Measurements from ENCODE around the gene GLDN.

GLDN gene

DNA sequence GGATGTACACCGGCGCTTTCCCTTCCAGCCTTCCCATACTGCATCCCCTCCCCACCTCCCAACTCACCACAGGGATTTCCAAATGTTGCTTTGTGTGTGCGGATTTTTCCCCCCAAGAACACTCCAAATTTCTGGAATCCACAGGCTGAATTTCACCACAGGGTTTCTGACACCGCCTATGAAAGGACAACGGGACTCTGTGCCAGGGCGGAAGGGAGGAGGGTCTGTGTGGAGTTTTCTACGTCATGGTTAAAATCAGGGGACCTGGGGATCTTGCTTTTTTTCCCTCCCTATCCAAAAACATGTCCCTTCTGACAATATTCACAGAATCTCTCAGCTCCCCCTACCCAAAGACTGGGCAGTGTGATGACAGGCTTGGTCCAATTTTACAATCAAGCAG, 17.7 kb upstream of the GLDN start:
- DNase-seq: no peak

DNA sequence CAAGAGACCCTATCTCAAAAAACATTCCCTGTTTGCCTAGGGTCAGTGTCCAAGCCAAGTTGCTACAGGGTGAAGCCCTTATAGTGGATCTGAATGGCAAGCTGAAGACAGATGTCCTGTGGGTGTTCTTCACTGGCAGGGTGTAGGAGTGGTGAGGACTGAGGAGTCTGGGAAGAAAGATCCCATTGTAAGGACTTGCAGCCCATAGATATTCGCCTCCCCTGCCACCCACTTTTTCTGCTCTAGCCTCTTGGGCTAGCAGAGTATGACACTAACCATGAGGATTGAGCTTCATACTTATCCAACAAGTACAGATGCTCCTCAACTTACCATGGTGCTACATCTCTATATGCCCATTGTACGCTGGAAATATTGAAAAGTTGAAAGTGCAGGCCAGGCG, 16.3 kb upstream of the GLDN start:
- DNase-seq: no peak

DNA sequence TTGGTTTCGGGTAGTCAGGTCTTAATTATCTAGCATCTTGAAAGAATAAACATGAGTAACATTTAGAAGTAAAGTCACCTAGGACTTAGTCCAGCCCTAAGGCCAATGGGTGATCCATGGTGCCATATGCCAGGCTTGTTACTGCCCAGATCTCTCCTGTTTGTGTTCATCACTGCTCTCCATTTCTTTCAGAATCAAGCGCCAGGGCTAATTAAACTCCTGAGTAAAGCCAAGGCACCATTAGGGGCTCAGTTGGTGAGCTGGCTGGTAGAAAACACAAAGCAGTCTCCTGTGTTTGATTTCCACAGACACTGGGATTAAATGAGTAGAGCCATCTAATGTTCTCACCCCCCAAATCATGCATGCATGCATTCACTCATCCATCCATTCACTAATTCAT, 14.4 kb upstream of the GLDN start:
- DNase-seq: no peak

DNA sequence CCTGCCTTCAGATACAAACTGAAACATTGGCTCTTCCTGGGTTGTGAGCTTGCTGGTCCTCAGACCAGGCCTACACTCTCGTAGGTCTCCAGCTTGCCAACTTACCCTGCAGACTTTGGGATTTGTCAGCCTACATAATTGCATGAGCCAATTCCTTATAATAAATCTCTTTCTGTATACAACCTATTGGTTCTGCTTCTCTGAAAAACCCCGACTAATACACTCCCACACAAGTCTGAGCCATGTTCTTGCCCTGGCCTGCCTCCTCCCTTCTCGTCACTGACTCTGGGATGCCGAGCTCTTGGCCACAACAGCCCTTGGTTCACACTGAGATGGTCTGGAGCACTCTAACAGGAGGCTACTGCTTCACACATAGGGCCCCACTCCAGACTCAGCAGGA, 12.5 kb upstream of the GLDN start:
- DNase-seq: no peak

DNA sequence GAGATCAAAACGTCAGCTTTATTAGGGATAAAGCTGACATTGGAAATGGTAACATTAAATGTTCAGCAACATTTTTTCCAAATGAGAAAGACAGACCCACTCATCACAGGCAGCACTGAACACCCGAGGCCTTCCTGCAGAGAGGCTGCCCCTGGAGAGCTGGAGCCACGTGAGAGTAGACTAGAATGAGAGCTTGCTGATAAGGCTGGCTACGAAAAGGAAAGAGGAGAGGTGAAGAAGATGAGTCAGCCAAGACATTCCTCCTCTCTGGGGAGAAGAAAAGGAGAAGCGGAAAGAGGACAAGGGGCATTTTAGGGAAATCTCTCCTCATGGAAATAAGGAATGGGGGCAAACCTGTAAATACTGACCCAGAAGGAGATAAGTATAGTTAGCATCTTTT, 10.3 kb upstream of the GLDN start:
- no peak for DNase-seq

DNA sequence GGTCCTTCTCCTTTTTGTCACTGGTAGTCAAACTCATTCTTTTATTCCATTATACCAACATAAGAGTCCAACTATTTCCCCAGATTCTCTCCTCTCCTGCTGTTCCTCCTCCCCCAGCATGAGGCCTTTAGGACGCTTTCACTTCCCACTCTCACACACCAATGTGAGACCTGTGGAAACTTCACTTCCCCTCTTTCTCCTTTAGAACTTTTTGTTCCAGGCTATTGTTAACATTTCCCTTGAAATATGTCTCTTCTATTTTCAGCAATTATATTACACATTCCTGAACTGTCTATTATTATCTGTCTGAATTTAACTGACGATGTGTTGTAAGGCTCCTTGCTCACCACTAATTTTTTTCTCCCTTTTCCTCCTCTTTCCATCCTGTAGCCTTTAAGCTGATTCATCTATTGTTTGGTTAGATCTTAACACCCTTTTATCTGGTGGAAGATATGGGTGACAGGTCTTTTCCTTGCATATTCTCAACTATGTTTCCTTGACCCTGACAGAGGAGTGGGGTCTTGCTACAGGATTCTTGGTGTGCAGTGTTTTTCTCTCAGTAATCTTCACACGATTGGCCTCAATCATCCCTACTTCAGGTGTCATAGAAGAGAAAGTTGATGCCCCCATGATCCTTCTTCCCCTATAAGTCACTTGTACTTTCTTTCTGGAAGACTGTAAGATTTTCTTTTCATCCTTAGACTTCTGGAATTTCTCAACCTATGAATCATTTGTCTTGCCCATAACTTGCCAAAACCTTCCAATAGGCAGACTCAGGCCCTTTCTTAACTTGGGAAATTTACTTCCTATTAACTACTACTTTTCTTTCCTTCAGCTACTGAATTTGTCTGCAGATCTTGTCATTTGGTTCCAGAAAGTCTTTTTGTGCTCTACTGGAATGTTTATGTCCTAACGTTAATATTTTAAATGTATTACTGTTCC, 9.0 kb upstream of the GLDN start:
- DNase-seq: no peak

DNA sequence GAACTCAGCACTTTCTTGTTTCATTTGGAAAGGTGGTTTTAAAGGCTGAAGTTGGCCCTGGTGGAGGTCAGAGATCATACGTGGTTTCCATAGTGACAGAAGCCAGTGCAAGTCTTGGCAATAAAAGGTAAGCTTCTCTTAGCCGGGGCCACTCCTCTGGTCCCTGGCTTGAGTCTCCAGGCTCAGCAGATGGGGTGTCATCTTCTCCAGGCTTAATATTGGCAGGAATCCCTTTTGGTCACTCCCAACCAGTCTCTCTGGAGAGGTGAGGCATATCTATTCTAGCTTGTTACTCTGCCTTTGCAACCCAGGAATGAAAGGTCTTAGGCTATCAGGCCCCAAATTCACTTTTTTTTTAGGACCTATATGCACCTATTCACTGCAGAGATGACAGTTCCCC, 7.9 kb upstream of the GLDN start:
- no peak for DNase-seq

DNA sequence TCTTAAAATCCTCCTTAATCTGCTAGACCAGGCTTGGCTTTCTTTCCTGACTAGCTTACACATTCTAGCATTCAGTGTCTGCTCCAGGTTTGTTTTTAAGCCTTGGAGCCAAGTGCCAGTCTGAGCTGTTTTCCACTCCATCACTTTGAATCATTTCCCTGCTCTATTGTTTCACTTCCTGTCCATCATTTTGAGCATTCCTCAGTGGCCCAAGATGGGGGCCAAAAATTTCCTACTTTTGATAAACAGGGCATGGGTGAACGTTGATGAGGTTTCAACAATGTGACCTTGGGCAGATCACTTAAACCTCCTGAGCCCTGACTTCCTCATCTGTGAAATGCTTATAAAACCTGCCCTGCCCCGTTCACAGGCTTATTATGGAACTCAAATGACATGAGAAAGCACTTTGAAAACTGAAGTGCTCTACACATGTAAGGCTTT, 7.4 kb upstream of the GLDN start:
- DNase-seq: no peak

DNA sequence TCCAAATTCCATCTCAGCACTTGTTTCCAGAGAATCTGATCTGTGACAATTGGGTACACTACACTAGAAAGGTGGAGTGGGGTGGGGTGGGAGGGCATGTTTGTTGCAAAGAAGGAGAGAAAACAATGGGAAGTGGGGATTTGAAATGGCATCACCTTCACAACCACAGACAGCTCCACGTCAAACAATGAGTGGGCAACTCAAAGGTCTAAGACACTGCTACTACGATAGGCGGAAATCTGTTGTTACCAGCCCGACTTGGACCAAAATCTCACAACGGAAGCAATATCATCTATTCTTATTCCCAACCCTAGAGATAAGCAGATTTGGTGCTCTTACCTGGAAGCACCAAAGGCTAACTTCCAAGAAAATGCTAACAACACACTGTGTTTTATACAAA, 6.4 kb upstream of the GLDN start:
- no peak for DNase-seq

DNA sequence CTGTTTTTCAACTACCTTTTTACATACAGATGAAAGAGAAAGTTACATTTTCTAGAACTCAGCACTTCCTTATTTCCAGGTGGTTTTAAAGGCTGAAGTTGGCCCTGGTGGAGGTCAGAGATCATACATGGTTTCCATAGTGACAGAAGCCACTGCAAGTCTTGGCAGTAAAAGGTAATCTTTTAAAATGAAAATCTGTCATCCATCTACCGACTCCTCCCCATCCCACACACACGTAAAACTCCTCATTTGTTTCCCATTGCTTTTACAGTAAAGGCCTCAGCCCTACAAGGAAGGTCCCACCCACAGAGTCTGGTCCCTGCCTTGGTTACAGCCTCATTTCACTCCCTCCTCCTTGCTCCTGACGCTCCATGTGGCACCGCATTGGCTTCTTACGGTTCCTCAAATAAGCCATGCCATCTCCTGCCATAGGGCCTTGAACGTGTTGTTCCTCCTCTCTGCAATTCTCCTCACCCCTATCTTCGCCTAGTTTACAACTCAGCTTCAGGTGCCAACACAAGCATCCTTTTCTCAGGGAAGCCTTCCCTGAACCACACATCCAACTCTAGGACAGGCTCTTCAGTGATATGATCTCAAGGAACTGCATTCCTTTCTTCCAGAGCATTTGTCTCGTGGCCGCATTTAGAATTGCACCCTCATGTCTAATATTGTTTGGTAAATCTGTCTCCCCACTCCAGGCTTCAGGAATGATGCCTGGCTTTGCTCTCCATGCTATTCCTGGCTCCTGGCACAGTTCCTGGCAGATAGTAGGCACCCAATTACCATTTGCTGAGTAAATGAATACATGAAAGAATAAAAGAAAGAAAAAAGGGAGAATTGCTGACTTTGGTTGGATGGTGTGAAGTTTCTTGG, 5.7 kb upstream of the GLDN start:
- no peak for DNase-seq

DNA sequence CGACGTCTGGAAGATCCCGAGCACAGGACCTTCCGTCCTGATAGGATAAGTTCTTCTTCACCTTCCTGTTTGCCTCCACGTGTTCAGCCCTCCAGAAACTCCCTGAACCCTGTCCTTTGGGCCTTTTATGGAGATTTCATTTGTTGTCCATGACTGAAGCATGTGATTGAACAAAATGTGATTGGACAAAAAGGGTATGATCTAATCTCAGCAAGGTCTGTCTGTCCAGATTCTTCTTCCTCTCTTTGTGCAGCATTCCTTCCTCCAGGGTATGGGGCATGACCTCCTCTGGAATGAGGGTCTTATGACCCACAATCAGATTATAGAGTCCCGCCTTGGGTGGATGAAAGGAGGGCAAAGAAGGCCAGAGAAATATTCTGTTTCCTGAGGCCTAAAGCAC, 3.0 kb upstream of the GLDN start, which contains the start of gene CYP19A1:
Gene CYP19A1, minus strand, starts transcription at position 101 of the 400 bp plus-strand sequence. CDS start 95,684 bp downstream, outside the sequence.
- no peak for DNase-seq

DNA sequence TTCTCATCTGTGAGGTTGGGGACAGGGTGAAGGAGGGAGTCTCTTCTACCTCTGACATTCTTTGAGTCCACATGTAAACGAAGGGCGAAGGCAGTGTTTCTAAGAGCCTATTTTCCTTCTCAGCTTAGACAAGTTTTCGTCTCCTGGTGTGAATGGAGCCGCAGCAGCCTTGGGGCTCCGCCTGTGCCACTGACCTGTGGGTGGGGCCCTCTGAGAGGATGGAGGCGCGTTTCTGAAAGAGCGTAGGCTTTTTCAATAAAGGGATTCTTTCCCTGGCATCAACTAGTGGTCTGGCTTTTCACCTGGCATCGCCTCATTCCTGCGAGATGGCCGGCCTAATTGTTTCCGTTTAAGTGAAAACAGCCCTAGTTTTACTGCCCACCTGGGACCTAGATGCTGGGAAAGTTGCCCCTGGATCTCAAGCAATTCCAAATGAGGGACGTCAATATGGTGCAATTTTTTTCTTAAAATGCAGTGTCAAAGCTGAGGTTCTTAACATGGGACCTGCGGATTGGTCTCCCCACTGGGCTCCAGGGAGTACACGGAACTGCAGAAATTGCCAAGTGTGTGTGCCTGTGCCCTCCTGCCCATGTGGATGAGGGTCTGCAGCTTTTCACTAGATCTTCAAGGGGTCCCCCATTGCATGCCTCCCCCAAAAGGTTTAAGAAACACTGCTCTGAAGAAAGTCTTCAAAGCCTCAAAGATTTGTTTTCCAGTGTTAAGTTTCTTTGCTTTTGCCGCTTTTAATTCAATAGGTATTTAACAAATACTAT, 958 bp downstream of the GLDN start:
- no peak for DNase-seq

DNA sequence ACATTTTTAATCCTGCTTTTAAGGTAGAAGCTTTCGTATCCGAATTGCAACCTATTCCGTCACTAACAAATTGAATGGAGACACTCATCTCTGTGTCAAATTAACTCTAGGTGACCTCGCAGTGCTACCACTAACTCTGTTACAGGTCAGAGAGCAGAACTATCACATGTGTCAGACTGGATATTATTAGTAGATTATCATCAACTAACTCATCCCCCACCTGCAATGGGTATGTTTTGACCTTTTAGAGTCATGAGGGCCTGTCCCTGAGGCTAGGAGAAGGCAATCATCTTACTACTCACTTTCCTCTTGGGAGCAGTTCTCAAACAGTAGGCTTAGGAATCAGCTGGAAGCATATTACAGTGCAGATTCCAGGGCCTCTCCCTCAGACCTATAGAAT, 2.0 kb downstream of the GLDN start:
- no peak for DNase-seq

DNA sequence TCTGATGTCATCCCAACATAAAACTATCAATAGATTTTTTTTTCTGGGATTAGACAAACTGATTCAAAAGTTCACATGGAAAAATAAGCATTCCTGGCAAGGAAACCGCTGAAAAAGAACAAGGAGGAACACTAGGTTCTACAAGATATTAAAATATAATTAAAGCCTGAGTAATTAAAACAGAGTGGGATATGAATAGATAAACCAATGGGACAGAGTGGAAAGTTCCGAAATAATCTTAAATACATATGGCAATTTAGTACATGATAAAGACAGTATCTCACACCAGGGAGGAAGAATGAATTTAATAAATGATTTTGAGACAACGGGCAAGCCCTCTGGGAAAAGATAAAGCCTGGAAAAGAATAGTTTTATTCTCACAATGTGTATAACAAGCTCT, 4.7 kb downstream of the GLDN start:
- DNase-seq: no peak

DNA sequence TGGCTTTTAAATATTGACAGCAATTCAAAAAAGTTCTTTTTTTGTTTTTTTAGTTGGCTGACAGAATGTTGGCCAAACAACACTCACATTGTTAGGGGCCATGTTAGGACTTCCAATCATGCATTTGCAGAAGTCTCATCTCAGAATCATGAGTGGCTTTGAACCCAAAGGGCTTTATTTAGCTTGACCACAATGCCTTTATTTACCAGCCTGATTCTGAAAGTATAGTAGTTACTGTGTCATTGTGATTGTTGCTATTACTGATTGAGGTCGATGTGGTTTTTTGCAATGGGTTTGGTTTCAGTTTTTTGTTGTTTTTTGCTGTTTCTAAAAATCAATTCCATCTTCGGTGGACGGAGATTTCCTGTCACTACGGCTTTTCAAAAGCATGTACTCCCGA, 7.2 kb downstream of the GLDN start:
- no peak for DNase-seq

DNA sequence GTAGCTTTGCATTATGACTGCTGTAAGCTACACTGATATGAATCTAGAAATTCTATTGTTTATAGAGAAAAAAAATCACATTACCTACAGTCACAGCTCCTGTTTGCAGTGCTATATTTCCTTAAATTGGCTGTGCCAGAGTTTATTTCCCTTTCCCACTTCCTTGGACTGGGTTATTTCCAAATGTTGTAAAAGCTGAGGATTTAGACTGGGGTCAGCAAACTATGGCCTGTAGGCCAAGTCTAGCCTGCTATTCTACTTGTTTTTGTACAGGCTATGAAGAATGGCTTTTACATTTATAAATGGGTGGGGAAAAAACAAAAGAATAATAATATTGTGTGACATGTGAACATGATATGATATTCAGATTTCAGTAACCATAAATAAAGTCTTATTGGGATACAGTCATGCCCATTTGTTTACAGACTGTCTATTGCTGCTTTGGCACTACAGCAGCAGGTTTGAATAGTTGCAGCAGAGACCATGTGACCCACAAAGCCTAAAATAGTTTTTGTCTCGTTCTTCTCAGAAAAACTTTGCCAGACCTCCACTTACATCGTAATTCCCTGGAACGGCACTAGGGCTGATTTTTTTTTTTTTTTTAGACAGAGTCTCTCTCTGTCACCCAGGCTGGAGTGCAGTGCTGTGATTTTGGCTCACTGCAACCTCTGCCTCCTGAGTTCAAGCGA, 7.8 kb downstream of the GLDN start:
- DNase-seq: no peak

DNA sequence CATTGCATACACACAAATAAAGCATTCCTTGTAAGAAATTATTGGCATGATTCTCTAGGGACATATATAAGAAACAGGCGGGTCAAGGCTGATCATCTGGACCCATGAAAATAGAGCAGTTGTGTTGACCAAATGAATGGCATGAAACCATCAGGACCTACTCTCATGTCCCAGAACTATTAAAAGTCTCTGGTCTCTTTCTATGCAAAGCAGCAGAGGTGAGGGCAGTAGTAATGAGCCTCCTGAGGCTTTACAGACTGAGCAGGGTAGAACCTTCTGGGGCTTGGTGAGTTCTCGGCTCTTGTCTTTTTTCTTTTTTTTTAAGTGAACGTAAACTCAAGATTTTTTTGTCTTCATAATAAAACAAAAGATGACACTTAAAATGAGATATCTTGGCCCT, 9.3 kb downstream of the GLDN start:
- DNase-seq: no peak

DNA sequence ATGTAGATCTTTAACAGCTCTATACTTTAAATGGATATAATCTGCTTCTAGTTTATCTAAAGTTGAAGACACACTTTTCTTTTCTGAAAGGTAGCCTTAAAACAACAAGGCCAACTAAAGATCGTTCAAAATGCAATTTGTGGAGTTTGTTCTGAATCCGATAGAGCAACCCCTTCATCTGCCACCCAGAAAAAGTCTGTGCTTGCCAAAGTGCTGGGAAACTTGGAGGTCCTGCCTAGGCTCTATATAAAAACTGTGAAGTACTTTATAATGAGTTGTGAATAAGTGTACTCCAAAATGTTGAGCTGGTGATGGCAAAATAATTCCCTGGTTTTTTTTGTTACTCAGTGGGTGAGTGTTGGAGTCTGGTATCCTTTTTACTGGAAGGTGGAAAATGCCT, 12.5 kb downstream of the GLDN start:
- no peak for DNase-seq

DNA sequence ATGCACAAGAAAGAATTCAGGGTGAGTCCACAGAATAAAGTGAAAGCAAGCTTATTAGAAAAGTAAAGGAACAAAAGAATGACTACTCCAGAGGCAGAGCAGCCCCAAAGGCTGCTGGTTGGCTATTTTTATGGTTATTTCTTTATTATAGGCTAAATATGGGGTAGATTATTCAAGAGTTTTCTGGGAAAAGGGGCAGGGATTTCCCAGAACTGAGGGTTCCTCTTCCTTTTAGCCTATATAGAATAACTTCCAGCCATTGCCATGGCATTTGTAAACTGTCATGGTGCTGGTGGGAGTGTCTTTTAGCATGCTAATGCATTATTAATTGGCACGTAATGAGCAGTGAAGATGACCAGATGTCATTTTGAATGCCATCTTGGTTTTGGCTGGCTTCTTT, 13.6 kb downstream of the GLDN start:
- no peak for DNase-seq

DNA sequence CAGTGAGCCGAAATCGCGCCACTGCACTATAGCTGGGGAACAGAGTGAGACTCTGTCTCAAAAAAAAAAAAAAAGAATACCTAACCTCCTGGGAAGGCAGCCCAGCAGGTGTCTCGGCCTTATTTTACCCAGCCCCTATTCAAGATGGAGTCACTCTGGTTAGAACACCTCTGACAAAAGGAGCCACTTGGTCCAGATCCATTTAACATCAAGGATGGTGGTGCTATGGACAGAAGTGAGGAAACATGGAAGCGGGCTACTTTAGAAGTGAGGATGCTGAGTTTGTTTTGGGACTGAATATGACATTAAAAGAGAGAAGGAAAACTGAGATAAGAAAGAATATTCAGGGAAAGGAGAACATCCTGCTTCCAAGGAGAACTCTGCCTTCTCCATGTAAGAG, 14.7 kb downstream of the GLDN start:
- no peak for DNase-seq

DNA sequence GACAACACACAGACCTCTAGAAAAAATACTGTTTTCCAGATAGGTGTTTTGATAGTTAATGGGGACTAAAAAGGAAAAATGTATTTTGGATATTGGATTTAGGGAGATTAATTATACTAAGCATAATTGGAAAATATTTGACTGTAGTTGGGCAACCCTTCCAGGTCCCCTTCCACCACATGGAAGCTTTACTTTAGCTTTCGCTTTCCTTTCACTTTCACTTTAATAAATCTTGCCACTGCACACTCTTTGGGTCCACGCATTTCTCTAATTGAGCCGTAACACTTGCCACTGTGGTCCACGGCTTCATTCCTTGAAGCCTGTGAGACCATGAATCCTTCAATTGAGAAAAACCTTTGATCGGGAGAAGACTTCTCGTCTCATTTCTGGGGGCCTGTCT, 15.5 kb downstream of the GLDN start:
- DNase-seq: peak in 1 of 2 donors; percentile 11

DNA sequence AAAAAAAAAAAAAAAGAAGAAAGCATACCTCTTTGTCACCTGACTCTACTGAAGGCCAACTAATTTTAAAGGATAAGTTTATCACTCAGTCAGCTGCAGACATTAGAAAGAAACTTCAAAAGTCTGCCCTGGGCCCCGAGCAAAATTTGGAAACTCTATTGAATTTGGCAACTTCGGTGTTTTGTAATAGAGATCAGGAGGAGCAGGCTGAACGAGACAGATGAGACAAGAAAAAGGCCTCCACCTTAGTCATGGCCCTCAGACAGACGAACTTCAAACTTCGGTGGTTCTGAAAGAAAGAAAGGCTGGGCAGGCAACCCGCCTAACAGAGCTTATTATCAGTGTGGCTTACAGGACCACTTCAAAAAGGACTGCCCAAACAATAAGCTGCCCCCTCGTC, 18.5 kb downstream of the GLDN start:
- no peak for DNase-seq

DNA sequence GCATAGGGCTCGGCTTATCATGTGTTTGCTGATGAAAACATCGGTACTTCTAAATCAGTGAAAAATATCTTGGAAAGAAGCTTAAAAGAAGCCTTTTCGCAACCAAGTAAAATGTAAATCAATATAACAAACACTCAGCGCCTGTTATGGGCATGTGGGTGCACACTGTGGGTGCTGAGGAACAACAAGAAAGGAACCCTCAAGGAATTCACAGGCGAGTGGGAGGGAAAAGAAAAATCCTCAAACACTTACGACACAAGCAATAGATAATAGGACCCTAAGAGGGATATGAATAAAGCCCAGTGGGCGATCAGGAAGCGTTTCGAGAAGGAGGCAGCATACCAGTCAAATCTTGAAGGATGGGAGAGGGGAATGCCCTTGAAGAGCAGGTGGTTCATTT, 21.9 kb downstream of the GLDN start:
- no peak for DNase-seq

All from bone marrow (tissue), 2 donors.